ENCODE results near the gene NLGN3.

The NLGN3 gene

GRCh38 chrX:71118032-71118984 is 26.3 kb upstream of the NLGN3 start, which contains the start of gene MED12:
Gene MED12 (plus strand): TSS chrX:71118596. CDS start chrX:71118755, 159 bp downstream.
- FAIRE-seq (peak; percentile 97), DNase-seq (ENCODE audit: insufficient read length, low spot score) (peak; percentile 89)

- DNase-seq (ENCODE audit: insufficient read length, low spot score) (no peak), FAIRE-seq (peak; percentile 74)
Measured at GRCh38 chrX:71118985-71119535, 25.6 kb upstream of the NLGN3 start.

GRCh38 chrX:71128166-71128833 is 16.3 kb upstream of the NLGN3 start:
- DNase-seq (ENCODE audit: insufficient read length, low spot score) (no peak), FAIRE-seq (peak; percentile 59)

- DNase-seq (ENCODE audit: insufficient read length, low spot score) (peak; percentile 66), FAIRE-seq (peak; percentile 89)
Measured at GRCh38 chrX:71128915-71129765, 15.5 kb upstream of the NLGN3 start.

GRCh38 chrX:71131510-71131909 is 13.1 kb upstream of the NLGN3 start:
- DNase-seq (ENCODE audit: insufficient read length, low spot score) (no peak), FAIRE-seq (no peak)

- FAIRE-seq (no peak), DNase-seq (ENCODE audit: insufficient read length, low spot score) (no peak)
Measured at GRCh38 chrX:71140440-71140839, 4.2 kb upstream of the NLGN3 start.

GRCh38 chrX:71143508-71143907 is 1.1 kb upstream of the NLGN3 start:
- DNase-seq (ENCODE audit: insufficient read length, low spot score) (no peak), FAIRE-seq (no peak)

- FAIRE-seq (no peak), DNase-seq (ENCODE audit: insufficient read length, low spot score) (no peak)
Measured at GRCh38 chrX:71147496-71148277, 3.0 kb downstream of the NLGN3 start.

- DNase-seq (ENCODE audit: insufficient read length, low spot score) (no peak), FAIRE-seq (no peak)
Measured at GRCh38 chrX:71148278-71148663, 3.6 kb downstream of the NLGN3 start.

- FAIRE-seq (peak; percentile 16), DNase-seq (ENCODE audit: insufficient read length, low spot score) (no peak)
Measured at GRCh38 chrX:71151366-71151765, 6.7 kb downstream of the NLGN3 start.

- no peak for FAIRE-seq
- no peak for DNase-seq (ENCODE audit: insufficient read length, low spot score)
Measured at GRCh38 chrX:71154196-71154595, 9.6 kb downstream of the NLGN3 start.

- FAIRE-seq: no peak
- DNase-seq (ENCODE audit: insufficient read length, low spot score): no peak
Measured at GRCh38 chrX:71154641-71155040, 10.0 kb downstream of the NLGN3 start.

- no peak for DNase-seq (ENCODE audit: insufficient read length, low spot score)
- FAIRE-seq: no peak
Measured at GRCh38 chrX:71158603-71159002, 14.0 kb downstream of the NLGN3 start.

- no peak for FAIRE-seq
- no peak for DNase-seq (ENCODE audit: insufficient read length, low spot score)
Measured at GRCh38 chrX:71159335-71159734, 14.7 kb downstream of the NLGN3 start.

GRCh38 chrX:71160475-71160874 is 15.8 kb downstream of the NLGN3 start:
- no peak for FAIRE-seq
- DNase-seq (ENCODE audit: insufficient read length, low spot score): no peak

- no peak for FAIRE-seq
- DNase-seq (ENCODE audit: insufficient read length, low spot score): no peak
Measured at GRCh38 chrX:71162981-71163380, 18.3 kb downstream of the NLGN3 start.

- FAIRE-seq: no peak
- DNase-seq (ENCODE audit: insufficient read length, low spot score): no peak
Measured at GRCh38 chrX:71164071-71164470, 19.4 kb downstream of the NLGN3 start.

- DNase-seq (ENCODE audit: insufficient read length, low spot score) (no peak), FAIRE-seq (no peak)
Measured at GRCh38 chrX:71166461-71166860, 21.8 kb downstream of the NLGN3 start.

GRCh38 chrX:71167031-71167781 is 22.6 kb downstream of the NLGN3 start:
- FAIRE-seq: peak; percentile 90
- DNase-seq (ENCODE audit: insufficient read length, low spot score): no peak
